ENCODE measurements around the gene PTPA.

PTPA gene

DNA sequence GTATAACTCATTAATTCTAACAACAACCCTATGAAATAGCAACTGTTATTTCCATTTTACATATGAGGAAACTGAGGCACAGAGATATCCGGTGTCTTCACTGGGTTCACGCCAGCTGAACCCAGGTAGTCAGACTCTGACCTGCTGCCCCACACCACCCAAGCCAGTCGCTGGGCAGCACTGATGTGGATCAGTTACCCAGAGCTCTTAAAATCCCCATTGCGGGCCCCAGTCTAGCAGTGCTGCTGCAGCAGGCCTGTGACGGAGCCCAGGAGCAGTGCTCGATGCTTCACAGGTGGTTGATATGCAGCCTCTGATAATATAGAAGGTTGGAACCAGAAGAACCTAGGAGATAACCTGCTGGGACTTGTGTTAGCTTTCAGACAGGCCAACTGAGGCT, 24.3 kb downstream of the PTPA start:
- Histone ChIP-seq H3K36me3 (ENCODE audit: control insufficient read depth in 2 of 2, insufficient read depth in 1 of 2, low read length in 2 of 2) (peaks cover 0 to 73% of the 10 kb centered on the region in 2 experiments), H3K4me1 (ENCODE audit: control insufficient read depth, insufficient read depth, low read length) (peaks cover 10% of the 10 kb centered on the region), H3K4me3 (ENCODE audit: low read depth, low read length) (no peak overlapping the region), H3K9me3 (ENCODE audit: control insufficient read depth, insufficient read depth, low read depth, low read length) (no peaks in the 10 kb centered on the region), H3K27ac (ENCODE audit: extremely low read depth, low read depth, low read length) (no peak overlapping the region)
- TF ChIP-seq, protein P1, sequence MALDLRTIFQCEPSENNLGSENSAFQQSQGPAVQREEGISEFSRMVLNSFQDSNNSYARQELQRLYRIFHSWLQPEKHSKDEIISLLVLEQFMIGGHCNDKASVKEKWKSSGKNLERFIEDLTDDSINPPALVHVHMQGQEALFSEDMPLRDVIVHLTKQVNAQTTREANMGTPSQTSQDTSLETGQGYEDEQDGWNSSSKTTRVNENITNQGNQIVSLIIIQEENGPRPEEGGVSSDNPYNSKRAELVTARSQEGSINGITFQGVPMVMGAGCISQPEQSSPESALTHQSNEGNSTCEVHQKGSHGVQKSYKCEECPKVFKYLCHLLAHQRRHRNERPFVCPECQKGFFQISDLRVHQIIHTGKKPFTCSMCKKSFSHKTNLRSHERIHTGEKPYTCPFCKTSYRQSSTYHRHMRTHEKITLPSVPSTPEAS (tag by site-specific recombination; IDR thresholded peaks at IDR 0.05): no peak
- TF ChIP-seq ZNF558 (tag by site-specific recombination; IDR thresholded peaks at IDR 0.05) (no peak), ZNF549 (tag by site-specific recombination; IDR thresholded peaks at IDR 0.05) (no peak), GLI2 (tag by site-specific recombination; IDR thresholded peaks at IDR 0.05; ENCODE audit: borderline replicate concordance, low read depth) (no peak), MYNN (tag by site-specific recombination; IDR thresholded peaks at IDR 0.05; ENCODE audit: borderline replicate concordance) (no peak), ATF2 (tag by site-specific recombination; IDR thresholded peaks at IDR 0.05; ENCODE audit: low read depth) (no peak), SCRT2 (tag by site-specific recombination; IDR thresholded peaks at IDR 0.05) (no peak), SP3 (tag by site-specific recombination; IDR thresholded peaks at IDR 0.05) (no peak), ZNF10 (tag by site-specific recombination; IDR thresholded peaks at IDR 0.05) (no peak), ZBTB1 (tag by site-specific recombination; IDR thresholded peaks at IDR 0.05) (no peak), ZNF266 (tag by site-specific recombination; IDR thresholded peaks at IDR 0.05; ENCODE audit: low read depth) (no peak), ZNF214 (tag by site-specific recombination; IDR thresholded peaks at IDR 0.05; ENCODE audit: borderline replicate concordance) (no peak)
- TF ChIP-seq, protein P2, sequence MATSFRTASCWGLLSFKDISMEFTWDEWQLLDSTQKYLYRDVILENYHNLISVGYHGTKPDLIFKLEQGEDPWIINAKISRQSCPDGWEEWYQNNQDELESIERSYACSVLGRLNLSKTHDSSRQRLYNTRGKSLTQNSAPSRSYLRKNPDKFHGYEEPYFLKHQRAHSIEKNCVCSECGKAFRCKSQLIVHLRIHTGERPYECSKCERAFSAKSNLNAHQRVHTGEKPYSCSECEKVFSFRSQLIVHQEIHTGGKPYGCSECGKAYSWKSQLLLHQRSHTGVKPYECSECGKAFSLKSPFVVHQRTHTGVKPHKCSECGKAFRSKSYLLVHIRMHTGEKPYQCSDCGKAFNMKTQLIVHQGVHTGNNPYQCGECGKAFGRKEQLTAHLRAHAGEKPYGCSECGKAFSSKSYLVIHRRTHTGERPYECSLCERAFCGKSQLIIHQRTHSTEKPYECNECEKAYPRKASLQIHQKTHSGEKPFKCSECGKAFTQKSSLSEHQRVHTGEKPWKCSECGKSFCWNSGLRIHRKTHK (tag by site-specific recombination; IDR thresholded peaks at IDR 0.05): no peak
- CTCF ChIA-PET: interaction anchor here (0.5 to 23.6 kb wide), 5 partner anchors 61 to 591 kb away, joined by 3 to 507 read pairs (median 3); partner anchors contain the start of genes C9orf50 and NTMT1
- POLR2A ChIA-PET: interaction anchor here (0.8 kb wide), 1 partner anchor 490 kb away, joined by 3 read pairs; the partner anchor contains the start of gene NTMT1

GRCh38 chr9:129136446-129137035, 25.3 kb downstream of the PTPA start:
- CTCF ChIA-PET: interaction anchor here (0.5 to 23.6 kb wide), 5 partner anchors 76 to 590 kb away, joined by 3 to 507 read pairs (median 4); partner anchors contain the start of genes C9orf50 and NTMT1
- POLR2A ChIA-PET: interaction anchor here (0.9 to 1.6 kb wide), 2 partner anchors 42 to 489 kb away, joined by 3 to 4 read pairs; partner anchors contain the start of genes IER5L and NTMT1
- Histone ChIP-seq H3K4me1 (ENCODE audit: control insufficient read depth, insufficient read depth, low read length) (peaks cover 13% of the 10 kb centered on the region), H3K4me3 (ENCODE audit: low read depth, low read length) (no peak overlapping the region), H3K9me3 (ENCODE audit: control insufficient read depth, insufficient read depth, low read depth, low read length) (no peaks in the 10 kb centered on the region), H3K36me3 (ENCODE audit: control insufficient read depth in 2 of 2, insufficient read depth in 1 of 2, low read length in 2 of 2) (peaks cover 0 to 62% of the 10 kb centered on the region in 2 experiments), H3K27ac (ENCODE audit: extremely low read depth, low read depth, low read length) (no peak overlapping the region)
- TF ChIP-seq BCL6B (tag by site-specific recombination; IDR thresholded peaks at IDR 0.05) (no peak), ZNF571 (tag by site-specific recombination; IDR thresholded peaks at IDR 0.05) (no peak), PRDM2 (tag by site-specific recombination; IDR thresholded peaks at IDR 0.05; ENCODE audit: borderline replicate concordance) (no peak), ZNF560 (tag by site-specific recombination; IDR thresholded peaks at IDR 0.05; ENCODE audit: borderline replicate concordance) (no peak), ZNF701 (tag by site-specific recombination; IDR thresholded peaks at IDR 0.05) (no peak), OVOL3 (tag by site-specific recombination; IDR thresholded peaks at IDR 0.05) (no peak), ZNF621 (tag by site-specific recombination; IDR thresholded peaks at IDR 0.05) (no peak), SP2 (tag by site-specific recombination; IDR thresholded peaks at IDR 0.05) (no peak), ZNF514 (tag by site-specific recombination; IDR thresholded peaks at IDR 0.05) (no peak), ZNF2 (tag by site-specific recombination; IDR thresholded peaks at IDR 0.05) (no peak), ZNF791 (tag by site-specific recombination; IDR thresholded peaks at IDR 0.05) (no peak)

Measured in HEK293 (cell line).